H9 (cell line): ENCODE data around the gene SLC41A1. TPM values are rescaled to one million over a fixed set of nuclear protein-coding genes. Genes with fewer than 3 reads are reported as not detected.

Source experiments
- DNase-seq: peaks from one replicate; pipeline ENCODE4 v3.0.0-alpha.2; 2017
- H2AFZ ChIP-seq: one replicate; pipeline ENCODE4 v1.6.1; 2013; ENCODE audit warnings: mild to moderate bottlenecking, low read length, control low read depth, moderate library complexity
- H2AK5ac ChIP-seq: 2 replicates; pipeline ENCODE4 v1.6.1; 2013; ENCODE audit warnings: low read length, control low read depth, mixed read lengths; ENCODE audit not compliant: insufficient read length
- H2BK120ac ChIP-seq: one replicate; pipeline ENCODE4 v1.6.1; 2013; ENCODE audit warnings: low read depth, mild to moderate bottlenecking, low read length, control low read depth, inconsistent platforms; ENCODE audit not compliant: poor library complexity, severe bottlenecking
- H2BK12ac ChIP-seq: 2 replicates; pipeline ENCODE4 v1.6.1; 2013; ENCODE audit warnings: low read length, control low read depth, mixed read lengths, low read depth; ENCODE audit not compliant: insufficient read length
- H2BK15ac ChIP-seq: 2 replicates; pipeline ENCODE4 v1.6.1; 2013; ENCODE audit warnings: low read depth, low read length, control low read depth
- H2BK20ac ChIP-seq: one replicate; pipeline ENCODE4 v1.6.1; 2013; ENCODE audit warnings: low read depth, mild to moderate bottlenecking, low read length, control low read depth, inconsistent platforms; ENCODE audit not compliant: poor library complexity, severe bottlenecking
- H2BK5ac ChIP-seq: 2 replicates; pipeline ENCODE4 v1.6.1; 2013; ENCODE audit warnings: low read length, control low read depth, mixed read lengths; ENCODE audit not compliant: insufficient read length
- H3K14ac ChIP-seq: 2 replicates; pipeline ENCODE4 v1.6.1; 2013; ENCODE audit warnings: low read length, control low read depth; ENCODE audit not compliant: insufficient read depth
- H3K18ac ChIP-seq: 2 replicates; pipeline ENCODE4 v1.6.1; 2013; ENCODE audit warnings: low read depth, mild to moderate bottlenecking, mixed read lengths, low read length, control low read depth; ENCODE audit not compliant: insufficient read length
- H3K23ac ChIP-seq: 2 replicates; pipeline ENCODE4 v1.6.1; 2013; ENCODE audit warnings: low read length, control low read depth, mixed read lengths, low read depth; ENCODE audit not compliant: insufficient read length
- H3K23me2 ChIP-seq: 2 replicates; pipeline ENCODE4 v1.6.1; 2013; ENCODE audit warnings: low read depth, mild to moderate bottlenecking, mixed read lengths, low read length, control low read depth; ENCODE audit not compliant: insufficient read length, poor library complexity, severe bottlenecking
- H3K27ac ChIP-seq: 2 replicates; pipeline ENCODE4 v1.5.1; 2013; ENCODE audit warnings: low read length, control low read depth, mixed read lengths, low read depth; ENCODE audit not compliant: insufficient read length
- H3K27me3 ChIP-seq: 2 replicates; pipeline ENCODE4 v1.6.1; 2013; ENCODE audit warnings: low read length, control low read depth, inconsistent platforms; ENCODE audit not compliant: insufficient read depth
- H3K4ac ChIP-seq: 2 replicates; pipeline ENCODE4 v1.6.1; 2013; ENCODE audit warnings: low read depth, mild to moderate bottlenecking, control low read depth, inconsistent platforms, low read length, moderate library complexity
- H3K4me1 ChIP-seq: 2 replicates; pipeline ENCODE4 v1.6.1; 2013; ENCODE audit warnings: low read length, control low read depth, inconsistent platforms; ENCODE audit not compliant: insufficient read depth
- H3K4me2 ChIP-seq: 2 replicates; pipeline ENCODE4 v1.6.1; 2013; ENCODE audit warnings: low read length, control low read depth, mixed read lengths; ENCODE audit not compliant: insufficient read length, insufficient read depth
- H3K56ac ChIP-seq: 2 replicates; pipeline ENCODE4 v1.6.1; 2013; ENCODE audit warnings: low read depth, mild to moderate bottlenecking, mixed read lengths, low read length, control low read depth; ENCODE audit not compliant: insufficient read length
- H3K79me1 ChIP-seq: 2 replicates; pipeline ENCODE4 v1.6.1; 2013; ENCODE audit warnings: low read depth, mild to moderate bottlenecking, moderate library complexity, low read length, control low read depth, inconsistent platforms; ENCODE audit not compliant: insufficient read depth, poor library complexity, severe bottlenecking
- H3K79me2 ChIP-seq: 2 replicates; pipeline ENCODE4 v1.6.1; 2013; ENCODE audit warnings: low read length, control low read depth, inconsistent platforms; ENCODE audit not compliant: insufficient read depth
- H3K9ac ChIP-seq: 2 replicates; pipeline ENCODE4 v1.6.1; 2013; ENCODE audit warnings: low read length, control low read depth, mixed read lengths; ENCODE audit not compliant: insufficient read length; ENCODE audit errors: extremely low read depth
- H3K9me3 ChIP-seq: one replicate; pipeline ENCODE4 v1.6.1; 2013; ENCODE audit warnings: low read depth, low read length, inconsistent platforms; ENCODE audit not compliant: control insufficient read depth
- H3T11ph ChIP-seq: one replicate; pipeline ENCODE4 v1.6.1; 2013; ENCODE audit warnings: mild to moderate bottlenecking, low read length, control low read depth, inconsistent platforms
- H4K20me1 ChIP-seq: one replicate; pipeline ENCODE4 v1.6.1; 2013; ENCODE audit not compliant: control insufficient read depth, insufficient read length, insufficient read depth
- H4K5ac ChIP-seq: 2 replicates; pipeline ENCODE4 v1.6.1; 2013; ENCODE audit warnings: low read depth, mild to moderate bottlenecking, mixed read lengths, low read length, control low read depth; ENCODE audit not compliant: insufficient read length
- H4K8ac ChIP-seq: replicated peaks from 2 replicates; pipeline ENCODE4 v1.6.1; 2013; ENCODE audit warnings: low read length, control low read depth, mixed read lengths, low read depth; ENCODE audit not compliant: insufficient read length
- H4K91ac ChIP-seq: 2 replicates; pipeline ENCODE4 v1.6.1; 2013; ENCODE audit warnings: low read depth, mild to moderate bottlenecking, moderate library complexity, mixed read lengths, low read length, control low read depth; ENCODE audit not compliant: insufficient read length
- H3K27ac Mint-ChIP-seq, 3 experiments: 2 replicates in 2 of 3; 3 replicates in 1 of 3; pipeline ENCODE4 v1.8.0; 2020 to 2021; ENCODE audit warnings: mixed read lengths in 3 of 3, mild to moderate bottlenecking in 1 of 3, moderate library complexity in 1 of 3
- H3K27me3 Mint-ChIP-seq: 2 replicates; pipeline ENCODE4 v1.8.0; 2021; ENCODE audit warnings: low read depth, mild to moderate bottlenecking, moderate library complexity, mixed read lengths
- H3K36me3 Mint-ChIP-seq, 3 experiments: 2 replicates in 2 of 3; 3 replicates in 1 of 3; pipeline ENCODE4 v1.8.0; 2020 to 2021; ENCODE audit warnings: low read depth in 3 of 3, mixed read lengths in 3 of 3; ENCODE audit not compliant: insufficient read depth in 1 of 3
- H3K4me1 Mint-ChIP-seq, 2 experiments: 2 replicates each; pipeline ENCODE4 v1.8.0; 2020; ENCODE audit warnings: mixed read lengths in 2 of 2
- H3K4me3 Mint-ChIP-seq, 2 experiments: 2 replicates in 1 of 2; 3 replicates in 1 of 2; pipeline ENCODE4 v1.8.0; 2020 to 2021; ENCODE audit warnings: mild to moderate bottlenecking in 2 of 2, mixed read lengths in 2 of 2, moderate library complexity in 1 of 2
- H3K9me3 Mint-ChIP-seq, 2 experiments: 2 replicates in 1 of 2; 3 replicates in 1 of 2; pipeline ENCODE4 v1.8.0; 2020; ENCODE audit warnings: mild to moderate bottlenecking in 2 of 2, mixed read lengths in 2 of 2, moderate library complexity in 1 of 2
- CTCF ChIP-seq: fragments of 200-600 bp; sonication (generic); conservative IDR thresholded peaks from 3 replicates; pipeline ENCODE4 v1.8.0; 2021; ENCODE audit warnings: antibody characterized with exemption, mild to moderate bottlenecking
- total RNA-seq: library from RNA; stranded (reverse); gene quantifications from 2 replicates; pipeline ENCODE4 v1.2.1, GENCODE V29; 2021

Gene SLC41A1
- total RNA-seq, 1 experiment from 2014 or later: 18.2 TPM

- no peak overlapping the region for H2BK120ac ChIP-seq
- H3K27ac ChIP-seq: no peak overlapping the region
- no peak overlapping the region for H3K18ac ChIP-seq
- H3K27me3 Mint-ChIP-seq: peaks cover 63% of the 10 kb centered on the region
- H3K23me2 ChIP-seq: peaks cover 6% of the 10 kb centered on the region
- H3K9me3 Mint-ChIP-seq: peaks cover 9 to 13% of the 10 kb centered on the region in 2 experiments; a peak in 4 of 5 replicates
- H3K27me3 ChIP-seq: peaks cover 3% of the 10 kb centered on the region; the same call in 1 of the 2 replicates
- peak overlapping the region; percentile 83 for H3K4me2 ChIP-seq
- no peak overlapping the region for H2BK5ac ChIP-seq
- H3K4me1 Mint-ChIP-seq: peaks cover 11 to 15% of the 10 kb centered on the region in 2 experiments
- H3K79me2 ChIP-seq: no peaks in the 10 kb centered on the region
- H2BK15ac ChIP-seq: no peak overlapping the region
- no peak overlapping the region for H3K9ac ChIP-seq
- no peak overlapping the region for H3K14ac ChIP-seq
- H3K27ac Mint-ChIP-seq: no peak overlapping the region
- H3K36me3 Mint-ChIP-seq: peaks cover 0 to 3% (median 3%) of the 10 kb centered on the region in 3 experiments; a peak in 3 of 7 replicates
- no peak overlapping the region for H3K23ac ChIP-seq
- no peaks in the 10 kb centered on the region for H3K79me1 ChIP-seq
- no peak overlapping the region for H4K5ac ChIP-seq
- no peaks in the 10 kb centered on the region for H4K20me1 ChIP-seq
- no peak overlapping the region for H2AFZ ChIP-seq
- TF ChIP-seq CTCF: no peak
- no peak overlapping the region for H4K91ac ChIP-seq
- no peak overlapping the region for H2BK12ac ChIP-seq
- H3K4ac ChIP-seq: no peak overlapping the region
- no peak overlapping the region for H4K8ac ChIP-seq
- H2AK5ac ChIP-seq: no peak overlapping the region
- no peak for DNase-seq
- peak overlapping the region; percentile 83 to 94; a peak in 4 of 5 replicates for H3K4me3 Mint-ChIP-seq
- H2BK20ac ChIP-seq: no peak overlapping the region
- no peak overlapping the region for H3K56ac ChIP-seq
- H3T11ph ChIP-seq: no peak overlapping the region
- H3K4me1 ChIP-seq: no peaks in the 10 kb centered on the region
- H3K9me3 ChIP-seq: no peaks in the 10 kb centered on the region
Measured at GRCh38 chr1:205775717-205776056, 37.3 kb downstream of the SLC41A1 start.
